WI38 (cell line): Measurements from ENCODE around the gene WDR37.

Source experiments
- H3K4me3 ChIP-seq: 2 replicates; pipeline ENCODE4 v1.5.1; 2011; ENCODE audit warnings: low read depth, mild to moderate bottlenecking, control low read depth, low read length
- CTCF ChIP-seq: IDR thresholded peaks from 2 replicates; pipeline ENCODE4 v1.5.1; 2012; ENCODE audit warnings: low read depth, mild to moderate bottlenecking, control low read depth, low read length

Gene WDR37

DNA sequence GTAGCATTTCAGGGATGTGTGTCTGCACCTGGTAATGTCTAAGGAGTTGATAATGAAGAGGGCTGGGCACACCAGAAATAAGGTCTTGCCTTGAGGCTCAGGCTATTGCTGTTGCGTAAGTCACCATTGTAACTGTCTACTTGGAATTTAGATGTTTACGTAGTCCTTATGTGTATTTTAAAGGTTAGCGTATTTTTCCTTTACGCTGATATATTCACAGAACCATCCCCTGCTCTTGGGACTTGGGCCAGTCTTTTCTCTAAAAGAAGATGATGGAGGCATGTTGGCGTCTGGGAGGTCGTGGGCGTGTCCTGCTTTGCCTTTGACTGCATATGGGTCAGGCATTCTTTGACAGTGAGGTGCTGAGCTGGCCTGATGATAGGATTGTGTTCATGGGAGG lies 14.7 kb downstream of the WDR37 start:
- H3K4me3 ChIP-seq, result no peak overlapping the region
- TF ChIP-seq CTCF, result no peak

- H3K4me3 ChIP-seq, result no peak overlapping the region
- TF ChIP-seq CTCF, result no peak
Measured at GRCh38 chr10:1074052-1074747, 18.0 kb downstream of the WDR37 start.

GRCh38 chr10:1074748-1075308 lies 18.6 kb downstream of the WDR37 start:
- TF ChIP-seq CTCF, result no peak
- no peak overlapping the region for H3K4me3 ChIP-seq

GRCh38 chr10:1078668-1079067 lies 22.5 kb downstream of the WDR37 start:
- TF ChIP-seq CTCF, result no peak
- no peak overlapping the region for H3K4me3 ChIP-seq

- TF ChIP-seq CTCF, result no peak
- H3K4me3 ChIP-seq, result no peak overlapping the region
Measured at GRCh38 chr10:1083581-1083980, 27.4 kb downstream of the WDR37 start.

- no peak for TF ChIP-seq CTCF
- no peak overlapping the region for H3K4me3 ChIP-seq
Measured at GRCh38 chr10:1084011-1084950, 28.1 kb downstream of the WDR37 start.

GRCh38 chr10:1085258-1085657 lies 29.1 kb downstream of the WDR37 start:
- no peak overlapping the region for H3K4me3 ChIP-seq
- no peak for TF ChIP-seq CTCF
